SK-MEL-5 (cell line): Measurements from ENCODE around the gene CAMLG. TPM values are rescaled to one million over a fixed set of nuclear protein-coding genes. Genes with fewer than 3 reads are reported as not detected.
"Not testable (repeated sequence)": the region's sequence is repeated elsewhere in the genome, so short reads cannot be mapped to it uniquely, and the experiment has no call there.

Source experiments
- DNase-seq: peaks from one replicate; pipeline ENCODE4 v3.0.0-alpha.2; 2016; ENCODE audit warnings: low read depth, low spot score
- in situ Hi-C: cut with HindIII; loops from 2 replicates; pipeline ENCODE4 v1.10.0; 2016; ENCODE audit warnings: low sequenced_read_pairs, high pct_unique_total_duplicates, low pct_unique_long_range_greater_than_20kb
- polyA plus RNA-seq, 2 experiments: library from polyadenylated mRNA; depleted of rRNA; stranded (reverse); fragments of >200 nt; gene quantifications; 2 replicates each; pipeline ENCODE4 v1.2.3, GENCODE V29; 2015
- total RNA-seq: library from RNA; depleted of rRNA; stranded (reverse); fragments of >200 nt; shearing (Covaris generic); gene quantifications from 2 replicates; pipeline ENCODE4 v1.2.3, GENCODE V29; 2014; rRNA removed

CAMLG gene
- 25.6 and 25.8 TPM in 2 replicates for total RNA-seq
- 12.2 and 19.3 TPM in 2 replicates for polyA plus RNA-seq (2015; cell fraction: cytosol; rRNA removed)
- 3.1 and 4.6 TPM in 2 replicates for polyA plus RNA-seq (2015; cell fraction: nucleus; rRNA removed)

- DNase-seq: peak; percentile 98
- in situ Hi-C loops: no loop called here
Measured at GRCh38 chr5:134738133-134738962, at the start of gene CAMLG. Gene CAMLG (plus strand): TSS chr5:134738548. CDS start chr5:134738621, 73 bp downstream.

- DNase-seq, in situ Hi-C loops: not testable (repeated sequence)
Measured at GRCh38 chr5:134690144-134690543, 48.2 kb upstream of the CAMLG start.

- DNase-seq: no peak
- in situ Hi-C loops: no loop called here
Measured at GRCh38 chr5:134692722-134693121, 45.6 kb upstream of the CAMLG start.

DNA sequence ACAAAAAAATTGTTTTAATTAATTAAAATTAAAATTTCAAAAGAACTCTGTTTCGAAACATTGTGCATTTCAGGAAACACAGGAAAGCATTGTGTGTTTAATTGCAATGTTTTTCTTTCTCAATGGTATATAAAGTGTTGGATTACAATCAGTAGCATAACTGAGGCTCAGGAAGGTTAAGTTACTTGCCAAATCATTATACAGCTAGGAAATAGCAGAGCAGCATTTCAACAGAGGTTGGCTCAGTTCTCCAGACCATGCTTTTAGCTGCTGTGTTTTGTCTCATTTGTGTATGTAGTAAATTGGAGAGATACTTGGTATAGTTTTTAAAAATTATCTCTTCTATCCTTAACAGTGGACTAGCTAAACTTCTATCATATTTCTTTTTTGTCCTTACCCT lies 30.0 kb upstream of the CAMLG start:
- in situ Hi-C loops: no loop called here
- DNase-seq: no peak

GRCh38 chr5:134714120-134714519 lies 24.2 kb upstream of the CAMLG start:
- in situ Hi-C loops: no loop called here
- no peak for DNase-seq

DNA sequence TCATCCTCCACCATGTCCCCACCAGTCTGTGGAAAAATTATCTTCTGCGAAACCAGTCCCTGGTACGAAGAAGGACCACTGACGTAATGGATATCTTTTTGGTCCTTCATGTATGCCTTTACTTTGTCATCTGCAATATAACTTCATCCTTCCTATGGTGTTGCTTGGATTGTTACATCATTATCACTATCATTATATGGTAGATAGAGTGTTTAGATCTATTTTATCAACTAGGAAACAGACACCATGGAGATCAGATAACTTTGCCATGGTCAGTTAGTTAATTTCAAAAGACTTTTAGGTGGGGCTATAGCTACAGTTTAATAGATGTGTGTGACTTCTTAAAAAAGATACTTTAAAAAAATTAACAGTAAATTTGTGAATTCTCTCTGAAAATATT lies 23.8 kb upstream of the CAMLG start:
- in situ Hi-C loops: no loop called here
- DNase-seq: no peak

- DNase-seq, in situ Hi-C loops: not testable (repeated sequence)
Measured at GRCh38 chr5:134715466-134715865, 22.9 kb upstream of the CAMLG start.

DNA sequence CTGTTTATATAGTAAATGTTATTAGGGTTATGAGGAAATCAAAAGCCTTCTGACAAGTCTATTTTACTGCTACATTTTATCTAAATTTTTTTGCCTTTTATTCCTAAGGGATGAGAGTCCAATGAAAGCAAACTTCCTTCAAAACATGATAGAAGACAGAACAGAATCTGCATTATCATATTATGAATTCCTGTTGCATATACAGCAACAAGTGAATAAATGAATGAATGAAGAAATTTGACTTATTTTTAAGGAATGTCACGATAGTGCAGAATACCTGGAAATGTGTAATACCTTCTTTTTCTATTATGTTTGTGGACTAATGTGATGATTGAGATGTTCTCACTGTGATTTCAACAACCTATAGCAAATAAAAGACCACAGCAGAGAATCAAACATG lies 13.5 kb upstream of the CAMLG start:
- in situ Hi-C loops: no loop called here
- no peak for DNase-seq

GRCh38 chr5:134732819-134733218 lies 5.5 kb upstream of the CAMLG start:
- DNase-seq: no peak
- in situ Hi-C loops: no loop called here

DNA sequence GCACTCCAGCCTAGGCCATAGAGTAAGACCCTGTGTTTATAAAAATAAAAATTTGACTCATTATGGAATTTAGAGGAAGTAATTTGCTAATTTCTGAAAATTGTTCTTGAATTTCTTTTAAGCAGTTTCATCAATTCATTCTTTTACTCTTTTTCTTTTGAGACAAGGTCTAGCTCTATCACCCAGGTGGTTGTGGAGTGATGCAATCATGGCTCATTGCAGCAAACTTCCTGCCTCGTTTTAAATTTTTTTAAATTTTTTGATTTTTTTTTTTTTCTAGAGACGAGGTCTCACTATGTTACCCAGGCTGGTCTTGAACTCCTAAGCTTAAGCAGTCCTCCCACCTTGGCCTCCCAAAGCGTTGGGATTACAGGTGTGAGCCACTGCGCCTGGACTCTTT lies 3.1 kb upstream of the CAMLG start:
- DNase-seq: no peak
- in situ Hi-C loops: no loop called here

DNA sequence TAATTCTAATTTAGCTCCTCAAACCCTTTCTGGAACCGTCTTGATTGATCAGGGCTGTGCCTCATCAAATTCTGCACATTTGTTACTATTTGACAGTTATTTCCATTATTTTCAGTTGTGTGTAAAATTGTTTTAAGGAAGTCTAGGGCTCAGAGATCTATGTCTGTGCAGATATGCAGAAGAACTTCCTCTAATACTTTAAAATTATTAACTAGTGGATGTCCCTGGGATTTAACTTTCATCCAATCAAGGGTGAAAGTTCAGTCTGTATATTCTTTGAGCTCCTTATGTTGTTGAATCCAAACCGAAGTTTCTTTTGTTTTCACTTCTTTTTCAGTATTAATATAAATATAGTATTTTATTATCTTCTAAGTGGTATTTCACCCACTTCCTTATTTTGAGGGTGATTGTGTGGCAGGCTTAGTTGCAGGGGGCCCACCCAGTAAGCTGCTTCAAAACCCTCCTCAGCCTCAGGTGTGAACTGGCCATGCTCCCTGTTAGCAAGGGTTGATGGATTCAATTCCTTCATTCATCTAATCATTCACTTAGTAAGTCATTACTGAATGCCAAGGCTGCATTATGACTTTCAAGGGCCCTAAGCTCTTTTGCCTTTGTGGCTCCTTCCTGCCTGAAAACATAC lies 2.1 kb upstream of the CAMLG start:
- in situ Hi-C loops: no loop called here
- DNase-seq: no peak

GRCh38 chr5:134738963-134739661 lies 764 bp downstream of the CAMLG start:
- DNase-seq: peak; percentile 56
- in situ Hi-C loops: no loop called here

DNA sequence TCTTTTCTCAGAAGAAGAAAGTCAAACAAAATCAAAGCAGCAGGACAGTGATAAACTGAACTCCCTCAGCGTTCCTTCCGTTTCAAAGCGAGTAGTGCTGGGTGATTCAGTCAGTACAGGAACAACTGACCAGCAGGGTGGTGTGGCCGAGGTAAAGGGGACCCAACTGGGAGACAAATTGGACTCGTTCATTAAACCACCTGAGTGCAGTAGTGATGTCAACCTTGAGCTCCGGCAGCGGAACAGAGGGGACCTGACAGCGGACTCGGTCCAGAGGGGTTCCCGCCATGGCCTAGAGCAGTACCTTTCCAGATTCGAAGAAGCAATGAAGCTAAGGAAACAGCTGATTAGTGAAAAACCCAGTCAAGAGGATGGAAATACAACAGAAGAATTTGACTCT lies 2.7 kb downstream of the CAMLG start:
- in situ Hi-C loops: no loop called here

GRCh38 chr5:134742134-134742533 lies 3.8 kb downstream of the CAMLG start:
- DNase-seq: no peak
- in situ Hi-C loops: no loop called here

More for the DNA sequence above, 2.7 kb downstream of the CAMLG start:
- DNase-seq: no peak

DNA sequence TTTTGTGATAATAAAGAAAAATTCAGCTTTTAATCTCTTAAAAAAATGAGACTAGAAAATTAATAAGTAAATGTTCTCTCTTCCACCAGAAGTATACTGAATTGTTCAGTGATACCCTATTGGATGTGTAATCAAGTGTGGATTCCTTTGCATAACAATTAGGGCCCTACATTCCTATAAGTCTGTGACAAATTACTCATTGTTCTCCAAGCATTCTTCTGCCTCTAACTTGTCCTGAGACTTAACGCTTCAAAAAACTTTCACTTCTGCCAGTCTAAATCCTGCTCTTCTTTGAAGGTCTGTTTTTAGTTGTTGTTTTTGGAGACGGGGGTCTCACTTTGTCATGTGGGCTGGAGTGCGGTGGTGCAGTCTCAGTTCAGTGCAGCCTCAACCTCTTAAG lies 11.1 kb downstream of the CAMLG start:
- in situ Hi-C loops: no loop called here
- no peak for DNase-seq

DNA sequence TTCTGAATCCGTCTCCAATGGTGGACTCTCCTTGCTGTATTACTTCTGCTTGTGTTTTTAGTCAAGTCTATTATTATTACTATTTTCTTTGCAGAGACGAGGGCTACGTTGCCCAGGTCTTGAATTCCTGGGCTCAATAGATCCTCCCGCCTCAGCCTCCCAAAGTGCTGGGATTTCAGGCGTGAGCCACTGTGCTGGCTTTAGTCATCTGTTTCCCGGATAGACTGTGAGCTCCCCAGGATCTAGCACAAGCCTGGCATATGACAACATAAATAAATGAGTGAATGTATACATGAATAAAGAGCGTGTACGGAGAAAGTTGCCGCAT lies 19.8 kb downstream of the CAMLG start:
- no peak for DNase-seq
- in situ Hi-C loops: no loop called here

- in situ Hi-C loops: no loop called here
- peak; percentile 93 for DNase-seq
Measured at GRCh38 chr5:134758504-134759341, 20.4 kb downstream of the CAMLG start, which contains the start of gene DDX46. Gene DDX46 (plus strand): TSS chr5:134758779. CDS start chr5:134758939, 160 bp downstream.
